ENCODE results near the gene LMO1.
A peak's percentile ranks its signal among the peaks of the same experiment; 100 is the strongest.

Gene LMO1

DNA sequence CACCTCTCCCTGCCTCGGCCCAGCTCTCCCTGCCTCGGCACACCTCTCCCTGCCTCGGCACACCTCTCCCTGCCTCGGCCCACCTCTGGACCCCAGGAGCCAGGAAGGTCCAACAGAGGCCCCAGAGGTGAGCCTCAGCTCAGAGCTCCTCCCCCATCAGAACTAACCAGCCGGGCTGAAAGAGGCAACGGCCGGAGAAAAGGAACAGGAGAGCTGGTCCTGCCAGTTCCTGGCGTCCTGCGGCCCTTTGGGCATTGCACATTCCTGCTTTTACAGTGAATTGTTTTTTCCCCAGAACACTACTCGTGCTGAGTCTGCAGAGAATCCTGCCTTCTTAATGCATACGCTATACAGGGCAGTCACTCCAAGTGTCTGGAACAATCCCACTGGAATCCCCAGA, 45.8 kb downstream of the LMO1 start:
- H3K27ac ChIP-seq: no peak overlapping the region
- no peak for DNase-seq (ENCODE audit: low read depth, low spot score)

DNA sequence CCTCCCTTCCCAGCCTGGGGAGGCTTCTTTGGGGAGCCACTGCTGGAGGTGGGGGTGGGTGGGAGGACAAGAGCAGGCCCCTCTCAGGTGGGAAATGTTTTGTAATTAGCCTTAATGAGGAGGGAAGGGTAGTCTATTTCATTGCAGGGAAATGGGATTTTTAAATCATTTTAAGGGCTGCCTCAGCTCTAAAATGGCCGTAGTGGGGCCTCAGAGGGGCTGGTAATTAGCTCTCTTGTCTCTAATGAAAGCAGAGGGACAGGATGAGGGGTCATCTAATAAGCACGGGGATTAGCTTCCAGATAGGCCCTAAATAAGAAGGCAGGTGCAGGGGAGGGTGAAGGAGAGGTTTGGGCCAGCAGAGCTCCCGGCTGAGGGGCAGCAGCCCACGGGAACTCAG, 46.5 kb downstream of the LMO1 start:
- no peak for DNase-seq (ENCODE audit: low read depth, low spot score)
- no peak overlapping the region for H3K27ac ChIP-seq

DNA sequence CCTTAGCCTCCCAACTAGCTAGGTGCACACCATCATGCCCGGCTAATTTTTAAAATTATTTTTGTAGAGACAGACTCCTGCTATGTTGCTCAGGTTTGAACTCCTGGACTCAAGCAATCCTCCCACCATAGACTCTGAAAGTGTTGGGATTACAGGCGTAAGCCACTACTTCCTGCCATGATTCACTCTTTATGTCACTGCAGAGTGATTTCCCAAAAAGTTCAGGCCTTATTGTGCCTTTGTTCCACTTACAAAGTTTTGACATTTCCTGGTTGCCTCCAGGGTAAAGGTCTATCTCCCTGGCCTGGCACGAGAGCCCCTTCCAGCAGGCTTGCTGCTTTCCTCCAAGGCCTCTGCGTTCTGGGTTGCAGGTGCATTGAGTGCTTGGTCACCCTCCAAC, 50.3 kb downstream of the LMO1 start:
- H3K27ac ChIP-seq: no peak overlapping the region

DNA sequence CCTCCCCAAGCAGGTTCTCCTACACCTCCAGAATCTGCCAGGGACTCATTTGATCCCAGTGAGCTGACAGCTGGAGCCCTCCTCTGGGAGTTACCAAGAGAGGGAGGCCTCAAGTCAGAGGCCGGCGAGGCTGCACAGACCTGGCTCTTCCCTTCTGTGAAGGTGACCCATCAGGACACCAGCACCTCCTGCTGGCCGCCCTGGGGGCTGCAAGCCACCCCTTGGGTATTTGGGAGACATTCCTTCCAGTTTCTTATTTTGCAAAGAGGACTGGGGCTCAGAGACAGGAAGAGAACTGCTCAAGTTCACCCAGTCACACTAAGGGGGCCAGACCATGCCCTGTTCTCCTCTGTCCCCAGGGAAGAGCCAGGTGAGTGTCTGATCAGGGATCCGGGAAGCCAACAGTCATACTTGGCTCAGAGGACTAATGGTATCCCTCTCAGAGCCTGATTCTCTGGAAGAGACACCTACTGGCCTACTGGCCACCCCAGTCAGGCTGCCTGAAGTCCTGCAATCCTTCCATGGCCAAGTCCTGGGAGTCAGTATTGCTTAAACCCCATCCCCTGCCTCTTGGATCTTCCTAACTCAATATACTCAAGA, 54.4 kb downstream of the LMO1 start:
- H3K27ac ChIP-seq: no peak overlapping the region
- DNase-seq (ENCODE audit: low read depth, low spot score): no peak

More for the DNA sequence above, 50.3 kb downstream of the LMO1 start:
- no peak for DNase-seq (ENCODE audit: low read depth, low spot score)

DNA sequence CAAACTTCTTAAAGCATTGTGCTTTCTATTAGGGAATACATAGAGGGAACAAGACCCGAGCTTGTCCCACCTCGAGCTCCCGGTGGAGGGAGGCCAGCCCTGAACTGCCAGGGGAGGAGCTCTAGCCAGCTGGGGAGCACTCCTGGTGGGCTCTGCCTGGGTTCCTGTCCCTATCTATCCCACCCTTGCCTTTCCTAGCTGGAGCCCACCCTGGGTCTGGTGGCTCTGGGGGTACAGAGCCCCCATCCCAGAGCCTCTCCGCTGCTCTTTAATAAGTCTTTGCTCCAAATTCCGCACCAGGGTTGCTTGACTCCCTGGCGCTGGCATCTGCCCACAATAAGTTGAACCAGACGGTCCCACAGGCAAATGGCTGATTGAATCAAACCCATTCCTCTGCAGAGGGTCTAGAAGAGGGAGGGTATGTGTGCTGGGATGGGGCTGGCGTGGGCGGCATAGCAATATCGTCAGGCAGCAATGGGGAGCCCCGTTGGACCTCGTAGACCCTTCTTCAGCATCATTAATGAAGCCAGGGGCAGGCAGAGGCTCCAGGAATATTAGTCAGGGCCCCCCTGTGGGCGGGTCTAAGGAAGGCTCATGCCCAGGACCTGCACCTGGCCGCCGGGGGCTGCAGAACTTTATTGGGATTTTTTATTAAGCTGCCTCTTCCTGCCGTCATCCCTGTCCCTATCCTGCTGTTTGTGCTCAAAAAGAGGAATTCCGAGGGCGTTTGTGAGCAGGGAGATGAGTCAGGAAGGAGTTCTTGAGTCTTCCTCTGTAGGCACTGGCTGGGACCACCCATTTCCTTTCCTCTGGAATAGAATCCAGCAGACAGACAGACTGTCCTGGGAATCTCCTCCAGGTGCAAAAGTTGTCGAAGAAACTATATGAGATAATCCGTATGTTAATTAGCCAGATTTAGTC, 56.3 kb downstream of the LMO1 start:
- DNase-seq (ENCODE audit: low read depth, low spot score): no peak
- no peak overlapping the region for H3K27ac ChIP-seq

DNA sequence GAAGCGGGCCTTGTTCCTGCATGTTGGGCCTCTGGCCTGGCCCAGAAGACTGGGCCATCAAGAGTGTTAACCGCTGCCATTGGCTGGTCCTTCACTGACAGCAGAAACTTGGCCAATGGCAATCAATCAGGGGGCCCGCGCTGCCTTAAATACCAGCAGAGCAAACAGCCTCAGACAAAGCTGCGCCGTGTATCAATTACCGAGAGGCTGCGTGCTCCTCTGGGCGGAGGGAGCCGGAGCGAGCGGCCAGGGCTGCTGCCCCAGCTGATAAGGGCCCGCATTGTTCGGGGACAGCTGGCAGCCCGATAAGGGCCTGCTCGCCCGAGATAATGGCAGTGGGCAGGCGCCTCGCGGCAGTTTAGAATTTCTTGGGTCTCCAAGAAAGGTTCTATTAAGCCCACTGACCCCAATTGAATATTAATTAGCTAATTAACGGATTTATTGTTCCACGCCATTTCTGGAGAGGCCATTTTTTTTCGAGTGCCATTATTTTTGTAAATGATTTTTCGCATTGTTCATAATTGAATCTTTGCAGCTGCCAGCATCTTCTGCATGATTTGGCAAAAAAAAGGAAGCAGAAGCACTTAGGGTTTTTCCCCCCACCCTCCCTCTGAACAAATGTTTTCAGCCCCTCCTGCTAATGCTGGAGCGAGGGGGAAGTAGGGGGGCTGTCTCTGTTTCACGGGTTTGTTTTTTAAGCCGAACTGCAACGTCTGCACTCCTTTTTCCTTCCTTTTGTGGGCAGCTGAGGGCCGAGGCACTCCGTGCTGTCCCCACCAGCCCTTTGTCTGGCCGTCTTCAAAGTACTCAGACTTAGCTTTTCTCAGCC, 57.2 kb downstream of the LMO1 start:
- H3K27ac ChIP-seq: no peak overlapping the region
- DNase-seq (ENCODE audit: low read depth, low spot score): no peak

DNA sequence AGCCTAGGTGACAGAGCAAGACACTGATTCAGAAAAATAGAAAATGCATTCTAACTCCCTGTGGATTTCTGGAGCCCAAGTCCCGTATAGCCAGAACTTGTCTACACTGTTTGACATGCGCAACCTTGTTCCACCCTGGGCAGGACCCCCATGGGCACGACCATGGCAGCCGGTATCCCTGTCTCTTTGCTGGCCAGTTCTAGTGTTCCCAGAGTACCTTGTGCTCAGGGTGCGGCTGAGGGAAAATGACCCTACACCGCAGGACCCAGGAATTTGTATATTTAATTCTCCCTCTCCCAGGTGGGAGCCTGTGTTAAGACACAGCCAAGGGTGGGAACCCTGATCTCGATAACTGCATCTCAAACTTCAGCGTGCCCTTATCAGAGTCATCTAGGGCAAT, 58.1 kb downstream of the LMO1 start:
- no peak overlapping the region for H3K27ac ChIP-seq
- DNase-seq (ENCODE audit: low read depth, low spot score): no peak

DNA sequence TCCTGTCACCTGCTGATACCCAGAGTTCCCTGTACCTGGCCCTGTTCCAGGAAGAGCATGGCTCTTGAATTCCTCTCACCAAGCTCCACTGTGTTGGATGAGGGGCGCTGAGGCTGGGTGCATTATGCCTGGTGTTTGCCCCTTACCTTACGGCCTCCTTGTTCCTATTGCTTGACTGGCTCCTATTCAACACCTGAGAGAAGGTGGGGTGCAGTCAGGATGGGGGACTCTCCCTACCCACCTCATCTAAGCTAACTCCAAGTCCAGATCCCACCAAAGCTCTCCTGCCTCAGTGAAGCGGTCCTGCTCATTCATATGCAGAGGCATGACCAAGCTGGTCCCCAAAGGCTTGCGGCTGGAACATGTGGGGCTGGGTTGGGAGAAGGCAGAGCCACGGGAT, 59.1 kb downstream of the LMO1 start:
- no peak for DNase-seq (ENCODE audit: low read depth, low spot score)
- no peak overlapping the region for H3K27ac ChIP-seq

DNA sequence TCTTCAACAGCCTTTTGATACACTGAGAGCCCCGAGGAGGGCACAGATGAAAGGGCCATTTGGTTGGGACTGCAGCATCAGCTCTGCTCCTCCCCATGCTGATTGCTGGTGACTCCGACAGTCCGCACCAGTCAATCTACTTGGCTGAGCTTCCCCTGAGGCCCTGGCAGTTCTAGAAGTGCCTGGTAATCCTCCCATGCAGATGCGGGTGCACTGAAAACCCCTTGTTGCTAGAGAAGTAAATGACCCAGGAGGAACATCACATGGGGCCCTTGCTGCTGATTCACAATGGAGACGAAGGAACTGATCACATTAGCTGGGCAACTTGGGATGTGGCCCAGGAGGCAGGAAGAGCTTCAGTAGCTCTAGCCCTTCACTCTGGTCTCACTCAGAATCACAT, 59.7 kb downstream of the LMO1 start:
- H3K27ac ChIP-seq: no peak overlapping the region
- DNase-seq (ENCODE audit: low read depth, low spot score): no peak

DNA sequence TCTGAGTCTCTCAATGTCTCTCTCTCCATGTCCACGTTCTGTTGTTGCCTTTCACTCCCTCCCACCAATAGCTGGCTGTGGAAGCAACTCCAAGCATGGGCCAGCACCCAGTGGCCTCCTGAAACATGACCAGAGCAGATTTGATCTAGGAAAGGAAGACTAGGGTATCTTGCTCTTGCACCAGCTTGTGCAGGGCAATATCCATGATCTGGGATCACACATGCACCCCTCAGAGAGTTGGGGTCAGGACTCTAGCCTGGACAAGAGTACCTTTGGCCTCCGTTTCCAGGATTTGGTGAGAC, 60.3 kb downstream of the LMO1 start:
- no peak for DNase-seq (ENCODE audit: low read depth, low spot score)
- H3K27ac ChIP-seq: no peak overlapping the region

DNA sequence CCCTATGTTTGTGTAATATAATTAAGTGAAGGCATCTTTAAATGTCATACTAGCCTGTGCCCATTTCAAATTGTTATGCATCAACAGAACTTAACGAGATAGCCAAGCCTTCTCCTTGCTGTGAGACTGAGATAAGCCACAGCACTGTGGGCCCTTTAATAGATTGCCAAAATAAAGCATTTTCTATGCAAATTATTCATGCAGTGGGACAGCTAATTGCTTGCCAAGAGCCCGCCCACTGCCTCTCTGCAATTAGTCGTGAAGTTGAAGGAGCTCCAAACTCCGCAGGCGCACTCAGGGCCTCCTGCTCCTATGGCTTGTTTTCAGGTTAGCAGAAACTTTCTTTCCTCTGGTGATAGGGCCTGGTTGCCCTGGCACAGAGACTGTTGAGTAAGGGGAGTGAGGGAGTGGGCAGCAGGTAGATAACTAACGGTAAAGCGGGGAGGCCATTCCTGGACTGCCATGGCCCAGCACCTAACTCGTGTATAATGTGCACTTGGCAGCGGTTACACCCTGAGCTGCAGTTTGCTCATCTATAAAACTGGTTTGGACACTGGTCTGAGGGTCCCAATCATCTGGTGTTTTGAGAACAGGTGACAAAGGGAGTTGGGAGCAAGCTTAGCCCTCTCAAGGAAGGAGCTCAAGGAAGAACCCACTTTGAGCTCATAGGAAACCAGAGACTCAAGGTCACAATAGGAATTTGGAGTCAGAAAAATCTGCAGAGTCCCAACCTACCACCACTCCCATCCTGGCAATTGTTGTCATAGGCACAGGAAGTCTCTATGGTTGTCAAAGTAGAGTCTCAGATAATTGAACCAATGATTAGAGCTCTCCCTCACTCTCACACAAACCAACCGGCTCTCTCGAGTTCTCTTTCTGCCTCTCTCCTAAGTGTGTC, 60.9 kb downstream of the LMO1 start:
- DNase-seq (ENCODE audit: low read depth, low spot score): no peak
- no peak overlapping the region for H3K27ac ChIP-seq

DNA sequence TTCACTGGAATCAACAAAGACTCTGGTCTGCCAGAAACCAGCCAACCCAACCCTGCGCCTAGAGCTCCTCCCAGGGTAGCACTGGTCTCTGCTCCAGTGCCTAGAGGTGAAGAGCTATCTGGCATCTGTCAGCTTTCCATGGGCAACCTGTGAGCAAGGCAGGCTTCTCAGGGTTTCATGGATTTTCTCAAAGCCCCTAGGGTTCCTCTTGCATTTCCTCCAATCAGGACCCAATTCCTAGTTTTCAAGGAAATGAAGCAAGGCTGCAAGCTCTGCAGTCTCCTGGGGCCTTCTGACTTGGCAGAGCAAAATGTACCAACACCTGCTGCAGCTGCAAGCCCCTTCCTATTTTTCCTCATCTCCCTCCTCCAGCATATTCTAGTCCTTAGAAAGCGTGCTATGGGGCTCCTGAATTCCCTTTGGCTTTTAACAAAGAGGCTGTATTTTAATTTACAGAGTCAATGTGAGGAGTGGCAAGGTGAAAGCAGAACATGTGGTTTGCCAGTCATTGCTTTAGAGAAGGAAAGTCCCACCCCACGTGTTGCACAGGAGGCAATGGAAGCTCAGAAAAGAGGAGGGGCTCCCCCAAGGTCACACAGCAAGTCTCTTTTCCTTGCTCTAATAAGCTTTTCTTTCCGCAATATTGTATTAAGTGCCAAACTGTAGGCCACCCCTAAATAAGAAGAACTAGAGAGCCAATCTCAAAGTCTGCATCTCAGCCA, 61.9 kb downstream of the LMO1 start:
- no peak overlapping the region for H3K27ac ChIP-seq
- no peak for DNase-seq (ENCODE audit: low read depth, low spot score)

DNA sequence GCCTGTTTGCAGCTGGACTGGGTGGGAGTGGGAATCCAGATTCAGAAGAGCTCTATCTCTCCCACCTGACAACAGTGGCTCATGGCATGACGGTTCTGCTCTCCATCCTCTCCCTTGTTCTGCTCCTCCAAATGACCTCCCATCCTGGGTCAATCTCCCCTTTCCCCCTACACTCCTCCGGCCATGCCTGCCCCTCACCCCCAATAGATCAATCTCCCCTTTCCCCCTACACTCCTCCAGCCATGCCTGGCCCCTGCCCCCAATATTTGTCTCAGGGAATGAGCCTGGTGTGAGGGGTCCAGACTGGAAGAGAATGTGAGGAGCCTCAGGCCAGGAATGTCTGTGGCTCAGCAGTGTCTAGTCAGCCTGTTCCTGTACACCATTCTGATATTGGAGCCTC, 64.0 kb downstream of the LMO1 start:
- DNase-seq (ENCODE audit: low read depth, low spot score): no peak
- no peak overlapping the region for H3K27ac ChIP-seq

DNA sequence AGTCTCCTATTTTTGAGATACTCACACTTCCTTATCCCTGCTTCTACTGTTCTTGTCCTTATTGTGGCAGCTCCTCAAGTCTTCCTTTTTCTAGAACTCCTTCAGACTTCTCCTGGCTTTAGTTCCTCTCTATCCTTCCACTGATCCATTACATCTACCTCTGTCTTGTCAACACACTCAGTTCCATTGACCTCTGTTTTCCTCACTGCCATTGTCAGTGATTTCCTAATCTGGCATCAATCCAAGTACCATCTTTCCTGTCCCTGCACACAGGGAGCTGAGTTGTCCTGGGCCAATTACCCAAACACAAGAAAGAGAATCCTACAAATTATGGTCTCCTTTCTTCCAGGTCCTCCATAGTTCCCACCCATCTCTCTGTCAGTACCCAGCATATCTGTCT, 66.9 kb downstream of the LMO1 start:
- DNase-seq (ENCODE audit: low read depth, low spot score): no peak

DNA sequence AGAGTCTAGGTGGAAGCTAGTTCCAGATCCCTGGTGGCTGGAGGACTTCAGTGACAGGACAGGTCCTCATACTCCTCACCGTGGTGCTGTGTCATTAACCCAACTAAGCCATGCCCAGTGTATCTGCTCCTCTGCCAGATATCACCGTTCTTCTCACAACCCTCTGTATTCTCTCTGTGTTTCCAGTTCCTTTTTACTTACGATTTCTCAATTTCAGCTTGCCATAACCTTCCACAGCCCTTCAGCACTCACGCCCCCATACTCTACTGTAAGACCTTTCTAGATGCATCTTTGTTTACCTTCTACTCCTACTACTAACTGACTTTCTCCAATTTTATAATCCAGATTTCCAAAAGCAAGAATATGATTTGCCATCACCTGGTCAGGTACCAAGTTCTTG, 68.7 kb downstream of the LMO1 start:
- no peak overlapping the region for H3K27ac ChIP-seq
- DNase-seq (ENCODE audit: low read depth, low spot score): no peak

More for the DNA sequence above, 66.9 kb downstream of the LMO1 start:
- no peak overlapping the region for H3K27ac ChIP-seq

DNA sequence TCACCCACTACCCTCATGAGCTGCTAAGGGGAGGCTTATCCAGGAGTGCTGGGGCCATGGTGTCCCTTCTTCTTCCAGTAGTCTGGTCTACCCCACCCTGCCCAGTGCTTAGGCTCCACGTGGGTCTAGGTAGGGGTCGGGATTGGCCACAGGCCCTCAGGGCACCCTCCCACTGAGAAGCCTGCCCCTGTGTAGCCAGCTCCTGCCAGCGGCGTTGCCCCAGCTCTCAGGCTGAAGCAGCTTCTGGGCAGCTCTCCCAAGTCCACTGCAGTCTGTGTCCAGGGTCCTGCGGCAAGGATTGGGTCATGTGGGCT, 70.8 kb downstream of the LMO1 start:
- no peak overlapping the region for H3K27ac ChIP-seq
- no peak for DNase-seq (ENCODE audit: low read depth, low spot score)

DNA sequence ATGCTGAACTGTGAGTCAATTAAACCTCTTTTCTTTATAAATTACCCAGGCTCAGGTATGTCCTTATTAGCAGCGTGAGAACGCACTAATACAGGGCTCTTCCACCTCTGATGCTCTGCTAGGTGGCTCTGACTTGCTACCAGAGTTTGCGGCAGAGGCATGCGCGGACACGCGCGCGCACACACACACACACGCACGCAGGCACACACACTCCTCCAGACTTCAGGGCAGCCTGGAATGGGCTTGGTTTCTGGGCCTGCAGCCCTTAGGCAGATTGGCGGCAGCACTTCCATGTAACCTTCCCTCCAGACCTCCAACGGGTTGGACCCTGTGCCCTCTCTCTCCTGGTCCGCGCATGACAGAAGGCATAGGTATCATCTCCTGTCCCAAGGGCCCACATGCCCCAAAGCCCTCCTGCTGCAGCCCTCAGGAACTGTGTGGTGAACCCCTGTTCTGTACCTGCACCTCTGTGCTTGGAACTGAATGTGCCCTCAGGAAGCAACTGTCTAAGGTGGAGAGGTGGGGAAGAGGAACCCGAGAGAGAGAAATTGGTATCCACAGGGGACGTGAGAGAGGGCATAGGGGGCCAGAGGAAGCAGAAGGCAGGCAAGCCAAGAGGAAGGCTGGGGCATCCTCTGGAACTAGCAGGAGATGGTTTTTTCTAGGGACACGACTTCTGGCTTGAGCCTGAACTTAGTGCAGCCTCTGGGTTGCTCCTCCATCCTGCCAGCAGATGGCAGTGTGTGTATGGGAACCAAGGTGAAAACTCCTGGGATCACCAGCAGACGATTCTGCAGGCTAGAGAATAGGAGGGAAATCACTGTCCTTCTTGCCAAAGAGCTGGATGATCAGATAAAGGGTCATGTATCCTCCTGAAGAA, 71.4 kb downstream of the LMO1 start:
- DNase-seq (ENCODE audit: low read depth, low spot score): peak; percentile 20
- H3K27ac ChIP-seq: no peak overlapping the region

DNA sequence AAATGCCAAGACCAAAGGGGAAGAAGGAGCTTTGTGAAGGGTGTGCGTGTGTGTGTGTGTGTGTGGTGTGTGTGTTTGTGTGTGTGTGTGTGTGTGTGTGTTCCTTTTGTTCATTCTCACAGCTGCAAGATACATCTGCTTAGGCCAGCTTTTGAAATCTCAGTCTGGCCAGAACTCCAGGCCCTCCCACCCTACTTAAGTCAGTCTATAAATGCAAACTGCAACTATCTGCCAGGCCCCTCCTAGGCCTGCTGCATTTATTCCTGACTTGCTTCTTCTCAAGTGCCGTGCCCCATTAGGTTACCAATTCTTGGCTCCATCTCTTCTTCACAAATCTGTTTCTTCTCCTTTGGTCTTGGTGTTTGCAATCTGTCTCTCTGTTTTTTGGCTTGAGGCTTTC, 73.2 kb downstream of the LMO1 start:
- DNase-seq (ENCODE audit: low read depth, low spot score): no peak

DNA sequence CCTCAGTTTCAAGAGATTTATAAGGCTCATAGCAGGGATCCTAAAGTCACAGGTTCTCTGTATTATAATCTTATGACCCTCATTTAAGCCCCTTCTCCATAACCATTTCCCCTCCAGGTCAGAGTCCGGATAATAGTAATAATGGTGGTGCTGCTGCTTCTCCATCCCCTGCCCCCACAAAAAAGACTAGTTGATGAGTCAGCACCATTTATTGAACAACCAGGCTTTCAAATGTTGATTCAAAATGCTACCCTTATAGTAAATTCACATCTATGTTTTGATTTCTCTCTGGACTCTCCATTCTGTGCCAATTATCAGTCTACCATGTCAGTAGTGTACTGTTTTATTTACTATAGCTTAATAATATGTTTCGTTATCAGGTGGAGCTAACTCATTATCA, 77.2 kb downstream of the LMO1 start:
- no peak for DNase-seq (ENCODE audit: low read depth, low spot score)
- H3K27ac ChIP-seq: no peak overlapping the region

More for the DNA sequence above, 73.2 kb downstream of the LMO1 start:
- H3K27ac ChIP-seq: no peak overlapping the region
